ENCODE measurements around the gene BRI3. TPM values are rescaled to one million over a fixed set of nuclear protein-coding genes. Genes with fewer than 3 reads are reported as not detected.

BRI3 gene
- total RNA-seq, 1 experiment from 2014 or later = 102 TPM

GRCh38 chr7:98254951-98255610 is 26.4 kb upstream of the BRI3 start:
- ATAC-seq = no peak
- Histone ChIP-seq H3K36me3 (ENCODE audit: control insufficient read depth in 1 of 2, insufficient read depth in 2 of 2, low read length in 2 of 2) (no peaks in the 10 kb centered on the region), H3K79me2 (ENCODE audit: insufficient read depth, low read length) (peaks cover 31% of the 10 kb centered on the region), H3K27me3 (ENCODE audit: insufficient read depth, low read length) (no peaks in the 10 kb centered on the region), H2AFZ (ENCODE audit: low read depth, low read length, poor library complexity, severe bottlenecking) (no peak overlapping the region), H3K4me2 (ENCODE audit: low read length) (no peak overlapping the region), H4K20me1 (ENCODE audit: insufficient read depth) (no peaks in the 10 kb centered on the region), H3K9me3 (ENCODE audit: control insufficient read depth in 1 of 2, insufficient read depth in 1 of 2, low read depth in 1 of 2, low read length in 2 of 2) (no peaks in the 10 kb centered on the region), H3K4me3 (replicated peaks in 1 of 2; ENCODE audit: low read depth in 1 of 2, low read length in 2 of 2) (no peak overlapping the region), H3K9me2 (ENCODE audit: insufficient read depth) (no peaks in the 10 kb centered on the region), H3K4me1 (ENCODE audit: control insufficient read depth in 1 of 2, insufficient read depth in 2 of 2, low read length in 2 of 2) (peaks cover 14 to 22% of the 10 kb centered on the region in 2 experiments), H3K9ac (ENCODE audit: low read length) (no peak overlapping the region), H3K27ac (ENCODE audit: low read depth, low read length) (no peak overlapping the region)
- CTCF ChIA-PET = interaction anchor here (1.3 kb wide), 1 partner anchor 11 kb away, joined by 3 read pairs; no protein-coding TSS in a partner anchor
- RAD21 ChIA-PET (ENCODE audit: low non-redundant PET in 1 of 2, low total read pairs in 2 of 2, uncharacterized antibody in 2 of 2, unreplicated experiment in 2 of 2) = no interaction called here
- BruUV-seq (replicated peaks) = no TSS peak
- DNase-seq (ENCODE audit: low read depth, low spot score) = no peak
- intact Hi-C loops (cut with micrococcal nuclease) = no loop called here
- POLR2A ChIA-PET = no interaction called here
- TF ChIP-seq ELF1 (IDR thresholded peaks at IDR 0.05; ENCODE audit: borderline replicate concordance, low read depth) = no peak
- no peak for TF ChIP-seq EZH2phosphoT487 (IDR thresholded peaks at IDR 0.05; ENCODE audit: borderline replicate concordance)
- no peak for TF ChIP-seq RAD21 (IDR thresholded peaks at IDR 0.05; ENCODE audit: low read depth)
- TF ChIP-seq POLR2AphosphoS5 (IDR thresholded peaks at IDR 0.05; ENCODE audit: low read depth, low read length) = no peak
- no peak for TF ChIP-seq CBX3 (IDR thresholded peaks at IDR 0.05; ENCODE audit: low read depth)
- TF ChIP-seq REST (IDR thresholded peaks at IDR 0.05; ENCODE audit: low read depth) = no peak
- TF ChIP-seq, protein P1, sequence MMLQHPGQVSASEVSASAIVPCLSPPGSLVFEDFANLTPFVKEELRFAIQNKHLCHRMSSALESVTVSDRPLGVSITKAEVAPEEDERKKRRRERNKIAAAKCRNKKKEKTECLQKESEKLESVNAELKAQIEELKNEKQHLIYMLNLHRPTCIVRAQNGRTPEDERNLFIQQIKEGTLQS (IDR thresholded peaks at IDR 0.05) = no peak

All from HCT116 (cell line).